Body of pancreas (tissue), 4 donors: ENCODE measurements around the gene CAMK4. TPM values are rescaled to one million over a fixed set of nuclear protein-coding genes. Genes with fewer than 3 reads are reported as not detected.

Source experiments
- ATAC-seq: fragments of 150-250 bp; one replicate; pipeline ENCODE4 v1.9.1; 2016
- DNase-seq, 4 donors: peaks; one replicate each; pipeline ENCODE4 v3.0.0-alpha.2; 2019
- H3K27ac ChIP-seq, 4 donors: fragments of 200-600 bp; sonication (generic); 1 replicate in 3 of 4; 2 replicates in 1 of 4; pipeline versions ENCODE4 v1.5.1 to v1.6.1; 2016 to 2019; ENCODE audit warnings: mild to moderate bottlenecking in 1 of 4, mixed read lengths in 1 of 4, moderate library complexity in 1 of 4
- H3K27me3 ChIP-seq, 2 donors: fragments of 200-600 bp; sonication (generic); one replicate each; pipeline ENCODE4 v1.6.0; 2016; ENCODE audit warnings: mild to moderate bottlenecking in 1 of 2
- H3K36me3 ChIP-seq, 2 donors: fragments of 200-600 bp; sonication (generic); replicated peaks in 1 of 2; 2 replicates each; pipeline ENCODE4 v1.5.1; 2016; ENCODE audit warnings: low read depth in 2 of 2; ENCODE audit not compliant: insufficient read depth in 1 of 2
- H3K4me1 ChIP-seq: fragments of 200-600 bp; sonication (generic); one replicate; pipeline ENCODE4 v1.6.0; 2016
- H3K4me3 ChIP-seq, 2 donors: fragments of 200-600 bp; sonication (generic); 1 replicate in 1 of 2; 2 replicates in 1 of 2; pipeline ENCODE4 v1.5.1; 2016 to 2019
- H3K9me3 ChIP-seq, 3 donors: fragments of 200-600 bp; sonication (generic); 1 replicate in 2 of 3; 2 replicates in 1 of 3; pipeline ENCODE4 v1.5.1; 2016
- CTCF ChIP-seq, 7 experiments: fragments of 450-650 bp in 4 of 7; fragments of 200-600 bp in 3 of 7; sonication (generic) in 3 of 7; IDR thresholded peaks; one replicate each; pipeline ENCODE4 v1.5.1; 2016 to 2019; ENCODE audit warnings: antibody characterized with exemption in 7 of 7
- POLR2A ChIP-seq, 3 donors: fragments of 450-650 bp; IDR thresholded peaks; one replicate each; pipeline ENCODE4 v1.6.1; 2016; ENCODE audit warnings: antibody characterized with exemption in 3 of 3, mild to moderate bottlenecking in 2 of 3
- WGBS, 2 donors: methylation state at CpG; one replicate each; pipeline ENCODE4 v1.1.5; 2017; 5-methylcytosine and 5-hydroxymethylcytosine counted together
- intact Hi-C: fragments of 100-400 bp; cut with DNase I; formaldehyde crosslinking; loops from one replicate; pipeline ENCODE4 v1.15.1; 2023
- total RNA-seq, 2 donors: library from RNA; depleted of rRNA; stranded (reverse); fragments of >200 nt; gene quantifications; one replicate each; pipeline ENCODE4 v1.1.0, GENCODE V29; 2016

Gene CAMK4
- total RNA-seq, 2 donors from 2014 or later: 0.78 TPM; not detected in 1

GRCh38 chr5:111411301-111411700 lies 187.1 kb downstream of the CAMK4 start:
- ATAC-seq (no peak), DNase-seq (no peak)
- TF ChIP-seq CTCF (IDR thresholded peaks at IDR 0.05) (no peak), POLR2A (IDR thresholded peaks at IDR 0.05) (no peak)
- WGBS, 2 donors: 81 to 85% methylated on average over 1 of the region's 1 CpG
- no peaks in the 10 kb centered on the region for H3K9me3 ChIP-seq
- H3K27ac ChIP-seq: no peak overlapping the region
- H3K4me3 ChIP-seq: no peak overlapping the region
- H3K36me3 ChIP-seq: no peaks in the 10 kb centered on the region
- intact Hi-C loops: no loop called here
- no peaks in the 10 kb centered on the region for H3K4me1 ChIP-seq
- no peaks in the 10 kb centered on the region for H3K27me3 ChIP-seq

GRCh38 chr5:111412593-111412992 lies 188.4 kb downstream of the CAMK4 start:
- ATAC-seq (no peak), DNase-seq (no peak)
- no peaks in the 10 kb centered on the region for H3K36me3 ChIP-seq
- H3K4me3 ChIP-seq: no peak overlapping the region
- no peak for TF ChIP-seq POLR2A (IDR thresholded peaks at IDR 0.05)
- no peak for TF ChIP-seq CTCF (IDR thresholded peaks at IDR 0.05)
- no peaks in the 10 kb centered on the region for H3K27me3 ChIP-seq
- H3K4me1 ChIP-seq: no peaks in the 10 kb centered on the region
- WGBS, 2 donors: 80 to 88% methylated on average over 2 of the region's 2 CpGs
- intact Hi-C loops: no loop called here
- no peaks in the 10 kb centered on the region for H3K9me3 ChIP-seq
- H3K27ac ChIP-seq: no peak overlapping the region

GRCh38 chr5:111415053-111415452 lies 190.9 kb downstream of the CAMK4 start:
- Histone ChIP-seq H3K4me3 (no peak overlapping the region), H3K9me3 (no peaks in the 10 kb centered on the region), H3K27me3 (no peaks in the 10 kb centered on the region), H3K36me3 (no peaks in the 10 kb centered on the region), H3K27ac (no peak overlapping the region), H3K4me1 (no peaks in the 10 kb centered on the region)
- ATAC-seq (no peak), DNase-seq (no peak)
- WGBS, 2 donors: 83 to 88% methylated on average over 3 of the region's 3 CpGs
- intact Hi-C loops: no loop called here
- no peak for TF ChIP-seq POLR2A (IDR thresholded peaks at IDR 0.05)
- TF ChIP-seq CTCF (IDR thresholded peaks at IDR 0.05): no peak

GRCh38 chr5:111422245-111422644 lies 198.1 kb downstream of the CAMK4 start:
- no peak for DNase-seq
- no peak for TF ChIP-seq POLR2A (IDR thresholded peaks at IDR 0.05)
- no peak for TF ChIP-seq CTCF (IDR thresholded peaks at IDR 0.05)
- Histone ChIP-seq H3K27ac (no peak overlapping the region), H3K27me3 (no peaks in the 10 kb centered on the region), H3K9me3 (no peaks in the 10 kb centered on the region), H3K4me3 (no peak overlapping the region), H3K4me1 (no peaks in the 10 kb centered on the region), H3K36me3 (no peaks in the 10 kb centered on the region)
- intact Hi-C loops: no loop called here
- 54 to 67% methylated on average over 2 of the region's 2 CpGs for WGBS, 2 donors
- no peak for ATAC-seq
